ENCODE data around the gene ZNF488. TPM values are rescaled to one million over a fixed set of nuclear protein-coding genes. Genes with fewer than 3 reads are reported as not detected.
A peak's percentile ranks its signal among the peaks of the same experiment; 100 is the strongest.

The ZNF488 gene
- total and polyA plus RNA-seq, 10 of the 15 experiments (the other 5 are each of a cell fraction or from before 2014, with no cell fraction given) = not detected

GRCh38 chr10:47340608-47341170, 43.4 kb downstream of the ZNF488 start (continued):
- TF ChIP-seq, protein P1, sequence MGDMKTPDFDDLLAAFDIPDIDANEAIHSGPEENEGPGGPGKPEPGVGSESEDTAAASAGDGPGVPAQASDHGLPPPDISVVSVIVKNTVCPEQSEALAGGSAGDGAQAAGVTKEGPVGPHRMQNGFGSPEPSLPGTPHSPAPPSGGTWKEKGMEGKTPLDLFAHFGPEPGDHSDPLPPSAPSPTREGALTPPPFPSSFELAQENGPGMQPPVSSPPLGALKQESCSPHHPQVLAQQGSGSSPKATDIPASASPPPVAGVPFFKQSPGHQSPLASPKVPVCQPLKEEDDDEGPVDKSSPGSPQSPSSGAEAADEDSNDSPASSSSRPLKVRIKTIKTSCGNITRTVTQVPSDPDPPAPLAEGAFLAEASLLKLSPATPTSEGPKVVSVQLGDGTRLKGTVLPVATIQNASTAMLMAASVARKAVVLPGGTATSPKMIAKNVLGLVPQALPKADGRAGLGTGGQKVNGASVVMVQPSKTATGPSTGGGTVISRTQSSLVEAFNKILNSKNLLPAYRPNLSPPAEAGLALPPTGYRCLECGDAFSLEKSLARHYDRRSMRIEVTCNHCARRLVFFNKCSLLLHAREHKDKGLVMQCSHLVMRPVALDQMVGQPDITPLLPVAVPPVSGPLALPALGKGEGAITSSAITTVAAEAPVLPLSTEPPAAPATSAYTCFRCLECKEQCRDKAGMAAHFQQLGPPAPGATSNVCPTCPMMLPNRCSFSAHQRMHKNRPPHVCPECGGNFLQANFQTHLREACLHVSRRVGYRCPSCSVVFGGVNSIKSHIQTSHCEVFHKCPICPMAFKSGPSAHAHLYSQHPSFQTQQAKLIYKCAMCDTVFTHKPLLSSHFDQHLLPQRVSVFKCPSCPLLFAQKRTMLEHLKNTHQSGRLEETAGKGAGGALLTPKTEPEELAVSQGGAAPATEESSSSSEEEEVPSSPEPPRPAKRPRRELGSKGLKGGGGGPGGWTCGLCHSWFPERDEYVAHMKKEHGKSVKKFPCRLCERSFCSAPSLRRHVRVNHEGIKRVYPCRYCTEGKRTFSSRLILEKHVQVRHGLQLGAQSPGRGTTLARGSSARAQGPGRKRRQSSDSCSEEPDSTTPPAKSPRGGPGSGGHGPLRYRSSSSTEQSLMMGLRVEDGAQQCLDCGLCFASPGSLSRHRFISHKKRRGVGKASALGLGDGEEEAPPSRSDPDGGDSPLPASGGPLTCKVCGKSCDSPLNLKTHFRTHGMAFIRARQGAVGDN (IDR thresholded peaks at IDR 0.05) = no peak
- TF ChIP-seq EP300 (IDR thresholded peaks at IDR 0.05; ENCODE audit: borderline replicate concordance in 1 of 2, control insufficient read depth in 1 of 2, low read depth in 2 of 2, low read length in 2 of 2) (no peak), MEF2A (IDR thresholded peaks at IDR 0.05; ENCODE audit: insufficient read depth, low read depth, low read length) (no peak), ZBED1 (IDR thresholded peaks at IDR 0.05; ENCODE audit: borderline replicate concordance) (no peak), EGR1 (IDR thresholded peaks at IDR 0.05; ENCODE audit: borderline replicate concordance in 1 of 2, low read depth in 2 of 2, low read length in 2 of 2) (no peak), PAX8 (IDR thresholded peaks at IDR 0.05) (no peak), SIX5 (IDR thresholded peaks at IDR 0.05; ENCODE audit: low read depth, low read length, severe bottlenecking) (no peak), EED (IDR thresholded peaks at IDR 0.05; ENCODE audit: low read depth) (no peak), GATAD2B (conservative IDR thresholded peaks at IDR 0.05; ENCODE audit: low read depth) (no peak), SMC3 (IDR thresholded peaks at IDR 0.05; ENCODE audit: borderline replicate concordance, low read length) (peak; percentile 67), TAF1 (IDR thresholded peaks at IDR 0.05; ENCODE audit: borderline replicate concordance, low read depth, low read length) (no peak)
- TF ChIP-seq, protein P2, sequence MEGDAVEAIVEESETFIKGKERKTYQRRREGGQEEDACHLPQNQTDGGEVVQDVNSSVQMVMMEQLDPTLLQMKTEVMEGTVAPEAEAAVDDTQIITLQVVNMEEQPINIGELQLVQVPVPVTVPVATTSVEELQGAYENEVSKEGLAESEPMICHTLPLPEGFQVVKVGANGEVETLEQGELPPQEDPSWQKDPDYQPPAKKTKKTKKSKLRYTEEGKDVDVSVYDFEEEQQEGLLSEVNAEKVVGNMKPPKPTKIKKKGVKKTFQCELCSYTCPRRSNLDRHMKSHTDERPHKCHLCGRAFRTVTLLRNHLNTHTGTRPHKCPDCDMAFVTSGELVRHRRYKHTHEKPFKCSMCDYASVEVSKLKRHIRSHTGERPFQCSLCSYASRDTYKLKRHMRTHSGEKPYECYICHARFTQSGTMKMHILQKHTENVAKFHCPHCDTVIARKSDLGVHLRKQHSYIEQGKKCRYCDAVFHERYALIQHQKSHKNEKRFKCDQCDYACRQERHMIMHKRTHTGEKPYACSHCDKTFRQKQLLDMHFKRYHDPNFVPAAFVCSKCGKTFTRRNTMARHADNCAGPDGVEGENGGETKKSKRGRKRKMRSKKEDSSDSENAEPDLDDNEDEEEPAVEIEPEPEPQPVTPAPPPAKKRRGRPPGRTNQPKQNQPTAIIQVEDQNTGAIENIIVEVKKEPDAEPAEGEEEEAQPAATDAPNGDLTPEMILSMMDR (IDR thresholded peaks at IDR 0.05 in 2 of 3, conservative IDR thresholded peaks at IDR 0.05 in 1 of 3; ENCODE audit: control insufficient read depth in 2 of 3, extremely low read depth in 1 of 3, insufficient read depth in 1 of 3, low read depth in 3 of 3, low read length in 3 of 3) = peak; percentile 81 to 95 (median 94)
